K562 (cell line): ENCODE data around the gene EPHA7. TPM values are rescaled to one million over a fixed set of nuclear protein-coding genes. Genes with fewer than 3 reads are reported as not detected.

Experiments
- ATAC-seq: fragments of 200-7000 bp; cut with Tn5 transposase; 3 replicates; pipeline ENCODE4 v1.9.1; 2020; ENCODE audit warnings: moderate library complexity
- BruUV-seq: library from RNA; stranded (reverse); fragments of 400-500 nt; replicated peaks from 2 replicates; lab custom pipeline; 2021; lab: Mats Ljungman, UMichigan
- CTCF ChIA-PET: fragments of 300-600 bp; formaldehyde crosslinking; extraction: SDS; loops from one replicate; lab custom pipeline; 2021; ENCODE audit warnings: low intra/inter-chr PET ratio; lab: Yijun Ruan, JAX
- POLR2A ChIA-PET: fragments of 300-600, 350-650 bp; sonication (Branson Sonifier 250); formaldehyde crosslinking; extraction: SDS; loops from one replicate; lab custom pipeline; 2021; ENCODE audit warnings: antibody characterized with exemption, inconsistent platforms; lab: Yijun Ruan, JAX
- DNase-seq, 4 experiments: peaks; one replicate each; pipeline versions ENCODE4 v3.0.0 to v3.0.0-alpha.2; 2011 to 2018; ENCODE audit warnings: low spot score in 3 of 4, mixed read lengths in 3 of 4; ENCODE audit errors: extremely low read depth in 1 of 4
- FAIRE-seq: peaks from 2 replicates; lab custom pipeline; 2011; peaks lifted over from hg19 to GRCh38; lab: Jason Lieb, UNC
- H2AFZ ChIP-seq: 2 replicates; pipeline ENCODE4 v1.6.0; 2011; ENCODE audit warnings: low read depth, low read length, control low read depth, inconsistent platforms
- H3K27ac ChIP-seq: fragments of 200-600 bp; 3 replicates; pipeline ENCODE4 v1.8.0; 2011; ENCODE audit warnings: low read depth, mild to moderate bottlenecking, control low read depth, inconsistent platforms, low read length, moderate library complexity, mixed read lengths; ENCODE audit errors: extremely low read depth
- H3K27me3 ChIP-seq, 2 experiments: fragments of 300-600 bp in 1 of 2; 2 replicates in 1 of 2; 3 replicates in 1 of 2; pipeline versions ENCODE4 v1.6.0 to v1.8.0; 2011; ENCODE audit warnings: inconsistent platforms in 2 of 2, low read length in 2 of 2, mild to moderate bottlenecking in 1 of 2, mixed read lengths in 1 of 2, moderate library complexity in 1 of 2; ENCODE audit not compliant: control insufficient read depth in 2 of 2, insufficient read depth in 2 of 2
- H3K36me3 ChIP-seq: fragments of 300-600 bp; 3 replicates; pipeline ENCODE4 v1.8.0; 2011; ENCODE audit warnings: mild to moderate bottlenecking, low read length, inconsistent platforms; ENCODE audit not compliant: control insufficient read depth, insufficient read depth
- H3K4me1 ChIP-seq, 2 experiments: fragments of 200-600 bp in 1 of 2; replicated peaks in 1 of 2; 2 replicates in 1 of 2; 3 replicates in 1 of 2; pipeline versions ENCODE4 v1.5.1 to v1.8.0; 2011; ENCODE audit warnings: inconsistent platforms in 2 of 2, low read length in 2 of 2, mild to moderate bottlenecking in 1 of 2, mixed read lengths in 1 of 2, moderate library complexity in 1 of 2; ENCODE audit not compliant: control insufficient read depth in 2 of 2, insufficient read depth in 2 of 2
- H3K4me2 ChIP-seq: 2 replicates; pipeline ENCODE4 v1.6.1; 2011; ENCODE audit warnings: low read length, control low read depth, inconsistent platforms, mixed read lengths; ENCODE audit not compliant: insufficient read depth
- H3K4me3 ChIP-seq: fragments of 200-600 bp; sonication (generic), shearing (Covaris generic); 2 replicates; pipeline ENCODE4 v1.5.1; 2016; ENCODE audit warnings: control low read depth, inconsistent platforms
- H3K79me2 ChIP-seq: fragments of 200-600 bp; 3 replicates; pipeline ENCODE4 v1.8.0; 2011; ENCODE audit warnings: low read length, inconsistent platforms; ENCODE audit not compliant: control insufficient read depth, insufficient read depth
- H3K9ac ChIP-seq, 2 experiments: 2 replicates each; pipeline versions ENCODE4 v1.6.0 to v1.6.1; 2011; ENCODE audit warnings: low read depth in 2 of 2, low read length in 2 of 2, control low read depth in 1 of 2, inconsistent platforms in 1 of 2, mild to moderate bottlenecking in 1 of 2, mixed read lengths in 1 of 2; ENCODE audit not compliant: insufficient read depth in 1 of 2
- H3K9me1 ChIP-seq: one replicate; pipeline ENCODE4 v1.6.0; 2011; ENCODE audit warnings: inconsistent platforms, mild to moderate bottlenecking, low read length, moderate library complexity; ENCODE audit not compliant: control insufficient read depth, insufficient read depth
- H3K9me3 ChIP-seq: replicated peaks from 2 replicates; pipeline ENCODE4 v1.5.1; 2011; ENCODE audit warnings: low read depth, low read length, inconsistent platforms; ENCODE audit not compliant: control insufficient read depth, insufficient read depth
- H4K20me1 ChIP-seq: replicated peaks from 2 replicates; pipeline ENCODE4 v1.6.1; 2011; ENCODE audit warnings: low read length, inconsistent platforms, mixed read lengths; ENCODE audit not compliant: control insufficient read depth, insufficient read depth
- CC2D1A ChIP-seq: fragments of 450-650 bp; IDR thresholded peaks from 2 replicates; pipeline ENCODE4 v1.6.1; 2017; ENCODE audit warnings: mild to moderate bottlenecking
- CGGBP1 ChIP-seq: fragments of 250-450 bp; sonication (Bioruptor Pico); IDR thresholded peaks from 2 replicates; pipeline ENCODE4 v1.9.0; 2021; ENCODE audit warnings: mild to moderate bottlenecking
- CTCF ChIP-seq, 3 experiments: IDR thresholded peaks in 2 of 3; conservative IDR thresholded peaks in 1 of 3; 2 replicates each; pipeline ENCODE4 v1.5.1; 2011 to 2012; ENCODE audit warnings: low read length in 3 of 3, mild to moderate bottlenecking in 3 of 3, control low read depth in 2 of 3, improper control_type of control experiment in 1 of 3, inconsistent platforms in 1 of 3, low read depth in 1 of 3, mixed read lengths in 1 of 3, moderate library complexity in 1 of 3; ENCODE audit not compliant: insufficient read depth in 2 of 3
- DEAF1 ChIP-seq: fragments of 450-650 bp; formaldehyde crosslinking; IDR thresholded peaks from 2 replicates; pipeline ENCODE4 v1.4.0; 2020; ENCODE audit warnings: mild to moderate bottlenecking, moderate library complexity
- MGA ChIP-seq: fragments of 450-650 bp; IDR thresholded peaks from 2 replicates; pipeline ENCODE4 v1.6.1; 2016; ENCODE audit warnings: mild to moderate bottlenecking, moderate library complexity
- ZKSCAN8 ChIP-seq: fragments of 200-800 bp; sonication (Bioruptor generic); IDR thresholded peaks from 2 replicates; pipeline ENCODE4 v1.6.1; 2016; ENCODE audit warnings: missing genetic modification characterization, missing compliant biosample characterization
- WGBS: fragments of 100-300 bp; shearing (Covaris generic); methylation state at CpG from one replicate; pipeline ENCODE4 v1.1.6; 2016; ENCODE audit warnings: low coverage, mixed read lengths; ENCODE audit not compliant: insufficient coverage; ENCODE audit errors: missing lambda C conversion rate; 5-methylcytosine and 5-hydroxymethylcytosine counted together
- in situ Hi-C: fragments of 300-500 bp; cut with MboI; formaldehyde crosslinking; loops from 4 replicates; pipeline ENCODE4 v1.15.0; 2018; ENCODE audit warnings: inconsistent platforms, mixed read lengths
- intact Hi-C: fragments of 100-400 bp; cut with micrococcal nuclease; formaldehyde crosslinking; loops from 2 replicates; pipeline ENCODE4 v1.14.2; 2022
- polyA plus RNA-seq, 8 experiments: library from polyadenylated mRNA; depleted of rRNA in 4 of 8; stranded (reverse) in 5 of 8; unstranded in 3 of 8; fragments of >200 nt; fragmentation: Nextera tagmentation in 2 of 8; fragmentation: Illumina TruSeq in 1 of 8; extraction: Ambion mirVana in 2 of 8; extraction: Trizol in 1 of 8; gene quantifications; 2 replicates each; pipeline versions ENCODE4 v1.2.1 to v1.2.3, GENCODE V29; 2011 to 2014; ENCODE audit warnings: inconsistent platforms in 1 of 8, missing spikeins in 1 of 8
- total RNA-seq, 7 experiments: library from RNA; depleted of rRNA in 6 of 7; stranded (reverse); fragments of >200 nt in 6 of 7; fragmentation: Illumina TruSeq in 2 of 7; extraction: Trizol in 2 of 7; gene quantifications; 2 replicates each; pipeline versions ENCODE4 v1.2.1 to v1.2.3, GENCODE V29; 2011 to 2021; ENCODE audit warnings: low replicate concordance in 1 of 7

EPHA7 gene
- total and polyA plus RNA-seq, 9 of the 15 experiments (the other 6 are each of a cell fraction or from before 2014, with no cell fraction given): not detected

GRCh38 chr6:93343476-93343875 lies 75.9 kb downstream of the EPHA7 start:
- Histone ChIP-seq H3K4me3 (no peak overlapping the region), H3K9me1 (no peaks in the 10 kb centered on the region), H4K20me1 (no peaks in the 10 kb centered on the region), H3K9me3 (0 out of 2 replicates have a peak, but pooled peaks cover 2% of the 10 kb centered on the region), H3K27me3 (no peaks in the 10 kb centered on the region), H3K79me2 (no peaks in the 10 kb centered on the region), H3K4me1 (no peaks in the 10 kb centered on the region), H3K27ac (no peak overlapping the region), H2AFZ (no peak overlapping the region), H3K4me2 (no peak overlapping the region), H3K9ac (no peak overlapping the region), H3K36me3 (no peaks in the 10 kb centered on the region)
- FAIRE-seq (no peak), DNase-seq (no peak), ATAC-seq (no peak)
- 0% methylated on average over 2 of the region's 2 CpGs for WGBS
- intact Hi-C loops (no loop called here), in situ Hi-C loops (no loop called here)
- ChIA-PET POLR2A (no interaction called here), CTCF (no interaction called here)
- no TSS peak for BruUV-seq
- no peak for TF ChIP-seq CC2D1A
- TF ChIP-seq DEAF1 (CRISPR knock-in tag): no peak
- TF ChIP-seq ZKSCAN8 (CRISPR knock-in tag): no peak
- no peak for TF ChIP-seq MGA
- no peak for TF ChIP-seq CTCF (IDR thresholded peaks at IDR 0.05 in 2 of 3, conservative IDR thresholded peaks at IDR 0.05 in 1 of 3; ENCODE audit: insufficient read depth in 2 of 3, low read depth in 1 of 3, low read length in 3 of 3)
- no peak for TF ChIP-seq CGGBP1 (CRISPR knock-in tag)
